NCI-H1436 (cell line): ENCODE measurements around the gene GALNT15.

ENCODE experiments used
- DNase-seq: peaks from one replicate; lab custom pipeline; 2025; lab: John Stamatoyannopoulos, UW

Gene GALNT15

GRCh38 chr3:16227566-16227965 is 53.1 kb downstream of the GALNT15 start:
- no peak for DNase-seq

GRCh38 chr3:16229681-16230080 is 55.2 kb downstream of the GALNT15 start:
- no peak for DNase-seq

GRCh38 chr3:16231983-16232382 is 57.5 kb downstream of the GALNT15 start:
- no peak for DNase-seq

- no peak for DNase-seq
Observed at GRCh38 chr3:16233806-16234205, 59.3 kb downstream of the GALNT15 start.

- DNase-seq: no peak
Observed at GRCh38 chr3:16234281-16234680, 59.8 kb downstream of the GALNT15 start.

GRCh38 chr3:16236030-16236639 is 61.7 kb downstream of the GALNT15 start:
- no peak for DNase-seq

- DNase-seq: no peak
Observed at GRCh38 chr3:16236856-16237393, 62.4 kb downstream of the GALNT15 start.

GRCh38 chr3:16239086-16239770 is 64.7 kb downstream of the GALNT15 start:
- no peak for DNase-seq

- no peak for DNase-seq
Observed at GRCh38 chr3:16239780-16240179, 65.3 kb downstream of the GALNT15 start.

- DNase-seq: no peak
Observed at GRCh38 chr3:16240229-16241023, 65.9 kb downstream of the GALNT15 start.

GRCh38 chr3:16241225-16241624 is 66.7 kb downstream of the GALNT15 start:
- no peak for DNase-seq

- no peak for DNase-seq
Observed at GRCh38 chr3:16242177-16242576, 67.7 kb downstream of the GALNT15 start.

- no peak for DNase-seq
Observed at GRCh38 chr3:16243706-16244490, 69.4 kb downstream of the GALNT15 start.

- no peak for DNase-seq
Observed at GRCh38 chr3:16245609-16246008, 71.1 kb downstream of the GALNT15 start.

GRCh38 chr3:16247282-16248061 is 73.0 kb downstream of the GALNT15 start:
- DNase-seq: peak; percentile 53

GRCh38 chr3:16248556-16248955 is 74.1 kb downstream of the GALNT15 start:
- no peak for DNase-seq

GRCh38 chr3:16249336-16249735 is 74.9 kb downstream of the GALNT15 start:
- DNase-seq: no peak

GRCh38 chr3:16249886-16250285 is 75.4 kb downstream of the GALNT15 start:
- DNase-seq: no peak

- DNase-seq: no peak
Observed at GRCh38 chr3:16251316-16252085, 77.0 kb downstream of the GALNT15 start.

- no peak for DNase-seq
Observed at GRCh38 chr3:16252243-16252978, 77.9 kb downstream of the GALNT15 start.
